Muscle layer of duodenum (tissue), 2 donors: ENCODE data around the gene CD300LG.
"Not testable (repeated sequence)": the region's sequence is repeated elsewhere in the genome, so short reads cannot be mapped to it uniquely, and the experiment has no call there.

ENCODE experiments used
- H3K27ac ChIP-seq: one replicate; pipeline ENCODE4 v1.7.0; 2013; ENCODE audit warnings: mild to moderate bottlenecking, low read length
- H3K27me3 ChIP-seq: one replicate; pipeline ENCODE4 v1.7.0; 2013; ENCODE audit warnings: low read depth, mild to moderate bottlenecking, control low read depth, low read length
- H3K36me3 ChIP-seq, 2 donors: one replicate each; pipeline ENCODE4 v1.7.0; 2013; ENCODE audit warnings: low read length in 2 of 2, control low read depth in 1 of 2, mild to moderate bottlenecking in 1 of 2; ENCODE audit not compliant: insufficient read depth in 2 of 2, control insufficient read depth in 1 of 2
- H3K4me1 ChIP-seq, 2 donors: one replicate each; pipeline ENCODE4 v1.7.0; 2013; ENCODE audit warnings: low read length in 2 of 2, mild to moderate bottlenecking in 2 of 2, control low read depth in 1 of 2, moderate library complexity in 1 of 2; ENCODE audit not compliant: insufficient read depth in 2 of 2, control insufficient read depth in 1 of 2
- H3K4me3 ChIP-seq, 2 donors: one replicate each; pipeline ENCODE4 v1.7.0; 2013; ENCODE audit warnings: low read length in 2 of 2, low read depth in 1 of 2, mild to moderate bottlenecking in 1 of 2
- H3K9me3 ChIP-seq, 2 donors: one replicate each; pipeline ENCODE4 v1.7.0; 2013; ENCODE audit warnings: low read length in 2 of 2, control low read depth in 1 of 2, mild to moderate bottlenecking in 1 of 2; ENCODE audit not compliant: control insufficient read depth in 1 of 2
- donor health status: healthy.

CD300LG gene, protein sequence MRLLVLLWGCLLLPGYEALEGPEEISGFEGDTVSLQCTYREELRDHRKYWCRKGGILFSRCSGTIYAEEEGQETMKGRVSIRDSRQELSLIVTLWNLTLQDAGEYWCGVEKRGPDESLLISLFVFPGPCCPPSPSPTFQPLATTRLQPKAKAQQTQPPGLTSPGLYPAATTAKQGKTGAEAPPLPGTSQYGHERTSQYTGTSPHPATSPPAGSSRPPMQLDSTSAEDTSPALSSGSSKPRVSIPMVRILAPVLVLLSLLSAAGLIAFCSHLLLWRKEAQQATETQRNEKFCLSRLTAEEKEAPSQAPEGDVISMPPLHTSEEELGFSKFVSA

GRCh38 chr17:43846963-43847371 is at the start of gene CD300LG:
Gene CD300LG, plus strand, starts transcription at chr17:43847176. Its CDS starts 41 bp downstream, at chr17:43847217.
- H3K4me1 ChIP-seq, result peaks cover 0 to 11% of the 10 kb centered on the region in 2 donors
- no peaks in the 10 kb centered on the region for H3K9me3 ChIP-seq
- no peak within 1 kb of the TSS for H3K4me3 ChIP-seq
- H3K36me3 ChIP-seq, result no peaks in the 10 kb centered on the region
- no peaks in the 10 kb centered on the region for H3K27me3 ChIP-seq
- no peak within 1 kb of the TSS for H3K27ac ChIP-seq

DNA sequence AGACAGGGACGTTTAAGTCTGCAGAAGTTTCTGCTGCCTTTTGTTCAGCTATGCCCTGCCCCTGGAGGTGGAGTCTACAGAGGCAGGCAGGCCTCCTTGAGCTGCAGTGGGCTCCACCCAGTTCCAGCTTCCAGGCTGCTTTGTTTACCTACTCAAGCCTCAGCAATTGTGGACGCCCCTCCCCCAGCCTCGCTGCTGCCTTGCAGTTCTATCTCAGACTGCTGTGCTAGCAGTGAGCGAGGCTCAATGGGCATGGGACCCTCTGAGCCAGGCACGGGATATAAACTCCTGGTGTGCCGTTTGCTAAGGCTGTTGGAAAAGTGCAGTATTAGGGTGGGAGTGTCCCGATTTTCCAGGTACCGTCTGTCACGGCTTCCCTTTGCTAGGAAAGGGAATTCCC is 49.0 kb upstream of the CD300LG start:
- H3K27ac ChIP-seq, H3K4me3 ChIP-seq, H3K9me3 ChIP-seq, H3K4me1 ChIP-seq, H3K27me3 ChIP-seq: not testable (repeated sequence)
- peaks cover 0 to 10% of the 10 kb centered on the region in 2 donors for H3K36me3 ChIP-seq

DNA sequence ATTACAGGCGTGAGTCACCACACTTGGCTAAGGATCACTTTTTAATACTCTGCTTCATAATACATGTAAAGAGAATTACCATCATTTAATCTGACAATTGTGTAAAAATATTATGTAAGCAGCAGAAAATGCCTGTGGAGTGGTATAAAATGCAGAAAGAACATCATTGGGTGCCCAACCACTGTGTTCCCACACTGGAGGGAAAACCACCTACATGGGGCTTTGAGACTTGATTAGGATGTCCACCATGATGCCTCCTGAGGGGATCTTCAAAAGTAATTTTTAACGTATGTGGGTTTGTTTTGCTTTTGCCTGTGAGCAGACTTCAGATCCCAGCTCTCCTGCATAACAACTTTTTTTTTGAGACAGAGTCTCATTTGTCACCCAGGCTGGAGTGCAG is 47.9 kb upstream of the CD300LG start:
- Histone ChIP-seq H3K36me3 (peaks cover 0 to 13% of the 10 kb centered on the region in 2 donors), H3K27me3 (no peaks in the 10 kb centered on the region), H3K9me3 (no peaks in the 10 kb centered on the region), H3K4me3 (no peak overlapping the region), H3K27ac (no peak overlapping the region), H3K4me1 (no peaks in the 10 kb centered on the region)

DNA sequence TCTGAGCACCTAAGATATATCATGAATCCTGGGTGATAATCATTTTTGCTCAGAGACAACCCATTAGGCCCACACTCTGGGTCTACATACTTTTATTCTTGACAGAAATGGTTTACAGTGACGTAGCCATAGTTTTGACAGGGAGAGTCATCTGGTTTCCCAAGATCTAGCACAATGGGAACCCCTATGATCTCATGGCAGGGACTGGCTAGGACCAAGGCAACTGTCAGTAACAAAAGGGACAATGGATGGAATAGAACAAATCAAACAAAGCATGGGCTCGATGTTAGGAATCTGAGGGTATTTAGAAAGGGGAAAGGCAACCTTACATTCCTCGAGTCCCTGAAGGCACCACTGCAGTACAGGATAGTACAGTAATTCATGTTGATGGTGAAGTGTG is 46.2 kb upstream of the CD300LG start:
- Histone ChIP-seq H3K4me1 (no peaks in the 10 kb centered on the region), H3K27ac (no peak overlapping the region), H3K27me3 (no peaks in the 10 kb centered on the region), H3K36me3 (peaks cover 0 to 13% of the 10 kb centered on the region in 2 donors), H3K9me3 (no peaks in the 10 kb centered on the region), H3K4me3 (no peak overlapping the region)

GRCh38 chr17:43801844-43802243 is 45.1 kb upstream of the CD300LG start:
- H3K27ac ChIP-seq, result no peak overlapping the region
- H3K9me3 ChIP-seq, result no peaks in the 10 kb centered on the region
- no peaks in the 10 kb centered on the region for H3K4me1 ChIP-seq
- no peaks in the 10 kb centered on the region for H3K27me3 ChIP-seq
- peaks cover 0 to 13% of the 10 kb centered on the region in 2 donors for H3K36me3 ChIP-seq
- no peak overlapping the region for H3K4me3 ChIP-seq

DNA sequence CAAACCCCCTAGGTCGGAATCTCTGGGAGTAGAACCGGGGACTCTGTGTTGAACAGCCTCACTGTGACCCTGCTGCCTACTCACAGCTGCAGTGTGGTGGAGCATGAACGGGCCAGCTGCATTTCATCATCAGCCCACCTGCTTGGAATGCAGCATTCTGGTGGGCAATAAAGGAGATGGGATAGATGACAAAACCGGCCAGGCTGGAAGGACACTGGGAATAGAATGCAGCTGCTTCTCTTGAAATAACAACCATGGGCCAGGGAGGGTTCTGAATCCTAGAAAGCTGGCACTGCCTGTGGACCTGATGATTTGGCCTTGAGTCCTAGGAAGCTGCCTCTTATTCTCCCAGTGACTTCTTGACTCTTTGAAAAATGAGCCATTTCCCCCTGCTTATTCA is 43.2 kb upstream of the CD300LG start:
- H3K4me3 ChIP-seq, result no peak overlapping the region
- H3K27me3 ChIP-seq, result no peaks in the 10 kb centered on the region
- no peak overlapping the region for H3K27ac ChIP-seq
- H3K9me3 ChIP-seq, result no peaks in the 10 kb centered on the region
- no peaks in the 10 kb centered on the region for H3K4me1 ChIP-seq
- H3K36me3 ChIP-seq, result peaks cover 6 to 13% of the 10 kb centered on the region in 2 donors

DNA sequence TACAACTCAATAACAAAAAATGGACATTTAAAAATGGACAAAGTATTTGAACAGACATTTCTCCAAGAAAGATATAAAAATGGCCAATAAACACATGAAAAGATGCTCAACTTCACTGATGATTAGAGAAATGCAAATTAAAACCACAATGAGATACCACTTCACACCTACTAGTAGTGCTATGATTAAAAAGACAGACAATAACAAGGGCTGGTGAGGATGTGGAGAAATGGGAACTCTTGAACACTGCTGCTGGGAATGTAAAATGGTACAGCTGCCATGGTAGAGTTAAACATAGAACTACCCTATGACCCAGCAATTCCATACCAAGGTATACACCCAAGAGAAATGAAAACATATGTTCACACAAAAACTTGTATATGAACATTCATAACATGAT is 41.9 kb upstream of the CD300LG start:
- H3K9me3 ChIP-seq, result no peaks in the 10 kb centered on the region
- H3K4me1 ChIP-seq, result no peaks in the 10 kb centered on the region
- H3K27me3 ChIP-seq, result no peaks in the 10 kb centered on the region
- H3K4me3 ChIP-seq, result no peak overlapping the region
- H3K36me3 ChIP-seq, result peaks cover 6 to 14% of the 10 kb centered on the region in 2 donors
- no peak overlapping the region for H3K27ac ChIP-seq

- H3K27ac ChIP-seq, result no peak overlapping the region
- no peaks in the 10 kb centered on the region for H3K27me3 ChIP-seq
- no peaks in the 10 kb centered on the region for H3K9me3 ChIP-seq
- H3K36me3 ChIP-seq, result peaks cover 6 to 8% of the 10 kb centered on the region in 2 donors
- no peaks in the 10 kb centered on the region for H3K4me1 ChIP-seq
- no peak overlapping the region for H3K4me3 ChIP-seq
Measured at GRCh38 chr17:43808076-43808475, 38.9 kb upstream of the CD300LG start.

DNA sequence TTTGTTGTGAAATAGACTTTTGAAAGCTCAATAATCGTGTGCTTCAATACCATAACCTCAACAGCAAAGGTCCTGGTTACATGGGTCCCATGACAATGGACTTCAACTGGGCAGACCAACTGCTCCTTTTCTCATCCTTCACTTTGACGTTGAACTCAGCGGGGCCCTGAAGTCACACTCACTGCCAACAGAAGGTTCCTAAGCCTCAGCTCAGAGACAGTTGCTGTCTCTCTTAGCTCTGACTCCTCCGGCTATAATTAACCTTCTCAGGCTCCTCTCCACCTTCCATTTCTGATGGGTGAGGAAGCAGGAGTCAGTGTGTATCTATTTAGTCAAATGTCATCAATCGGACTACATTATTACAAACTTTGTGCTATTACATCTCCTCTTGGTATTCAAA is 37.9 kb upstream of the CD300LG start:
- Histone ChIP-seq H3K27me3 (no peaks in the 10 kb centered on the region), H3K27ac (no peak overlapping the region), H3K36me3 (peaks cover 6% of the 10 kb centered on the region in 2 donors), H3K4me3 (no peak overlapping the region), H3K9me3 (no peaks in the 10 kb centered on the region), H3K4me1 (no peaks in the 10 kb centered on the region)

DNA sequence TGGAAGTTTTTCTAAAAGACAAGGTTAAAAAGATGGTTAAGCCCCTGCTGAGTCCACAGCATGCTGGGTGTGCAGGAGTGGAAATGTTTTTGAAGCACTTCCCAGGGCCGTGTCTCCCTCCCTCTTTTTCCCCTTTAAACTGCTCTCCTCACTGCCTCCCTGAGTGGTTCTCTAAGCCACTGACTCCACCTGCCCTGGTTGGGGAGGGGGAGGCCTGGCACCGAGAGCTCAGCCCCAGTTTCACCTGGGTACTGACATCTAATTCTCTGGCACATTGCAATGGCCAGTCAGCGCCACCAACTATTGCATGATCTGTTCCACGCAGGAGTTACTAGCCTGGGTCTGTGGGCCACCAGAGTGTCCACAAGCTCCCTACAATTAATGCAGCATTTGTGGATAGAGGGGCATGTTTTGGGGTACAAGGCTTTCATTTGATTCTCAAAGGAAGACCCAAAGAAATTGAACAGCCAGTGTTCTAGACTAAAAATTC is 36.7 kb upstream of the CD300LG start:
- H3K36me3 ChIP-seq, result peaks cover 6% of the 10 kb centered on the region in 2 donors
- H3K9me3 ChIP-seq, result no peaks in the 10 kb centered on the region
- H3K27ac ChIP-seq, result no peak overlapping the region
- H3K4me3 ChIP-seq, result no peak overlapping the region
- no peaks in the 10 kb centered on the region for H3K4me1 ChIP-seq
- H3K27me3 ChIP-seq, result no peaks in the 10 kb centered on the region

GRCh38 chr17:43810823-43811222 is 36.2 kb upstream of the CD300LG start:
- Histone ChIP-seq H3K4me1 (no peaks in the 10 kb centered on the region), H3K36me3 (peaks cover 6% of the 10 kb centered on the region in 2 donors), H3K27me3 (no peaks in the 10 kb centered on the region), H3K27ac (no peak overlapping the region), H3K4me3 (no peak overlapping the region), H3K9me3 (no peaks in the 10 kb centered on the region)
